VCaP (cell line): ENCODE data around the gene EFCAB11.

ENCODE experiments used
- H3K27ac ChIP-seq: fragments of 450-650 bp; 2 replicates; pipeline ENCODE4 v1.5.1; 2017
- TF ChIP-seq, protein P1 (sequence below): fragments of 450-650 bp; conservative IDR thresholded peaks from 2 replicates; pipeline ENCODE4 v1.5.1; 2017; ENCODE audit warnings: mild to moderate bottlenecking, moderate library complexity

EFCAB11 gene

DNA sequence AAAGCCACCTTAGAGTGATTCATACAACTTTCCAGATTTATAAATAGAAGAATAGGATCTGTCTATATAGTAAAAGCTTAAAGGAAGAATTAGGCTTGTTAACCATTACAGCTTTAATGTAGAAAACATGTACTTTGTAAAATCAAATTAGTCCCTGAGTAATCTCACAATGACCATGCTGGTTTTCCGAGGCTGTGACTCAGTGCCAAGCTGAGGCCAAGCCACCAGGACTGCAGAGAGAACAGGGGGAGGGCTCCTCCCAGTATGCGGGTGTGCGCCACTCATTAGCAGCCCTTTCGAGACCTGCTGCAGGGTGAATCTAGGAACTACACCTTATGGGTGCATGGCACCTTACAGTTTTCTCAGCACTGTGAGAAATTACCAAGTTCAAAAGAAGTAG lies 167.0 kb downstream of the EFCAB11 start:
- no peak overlapping the region for H3K27ac ChIP-seq
- TF ChIP-seq, protein P1, sequence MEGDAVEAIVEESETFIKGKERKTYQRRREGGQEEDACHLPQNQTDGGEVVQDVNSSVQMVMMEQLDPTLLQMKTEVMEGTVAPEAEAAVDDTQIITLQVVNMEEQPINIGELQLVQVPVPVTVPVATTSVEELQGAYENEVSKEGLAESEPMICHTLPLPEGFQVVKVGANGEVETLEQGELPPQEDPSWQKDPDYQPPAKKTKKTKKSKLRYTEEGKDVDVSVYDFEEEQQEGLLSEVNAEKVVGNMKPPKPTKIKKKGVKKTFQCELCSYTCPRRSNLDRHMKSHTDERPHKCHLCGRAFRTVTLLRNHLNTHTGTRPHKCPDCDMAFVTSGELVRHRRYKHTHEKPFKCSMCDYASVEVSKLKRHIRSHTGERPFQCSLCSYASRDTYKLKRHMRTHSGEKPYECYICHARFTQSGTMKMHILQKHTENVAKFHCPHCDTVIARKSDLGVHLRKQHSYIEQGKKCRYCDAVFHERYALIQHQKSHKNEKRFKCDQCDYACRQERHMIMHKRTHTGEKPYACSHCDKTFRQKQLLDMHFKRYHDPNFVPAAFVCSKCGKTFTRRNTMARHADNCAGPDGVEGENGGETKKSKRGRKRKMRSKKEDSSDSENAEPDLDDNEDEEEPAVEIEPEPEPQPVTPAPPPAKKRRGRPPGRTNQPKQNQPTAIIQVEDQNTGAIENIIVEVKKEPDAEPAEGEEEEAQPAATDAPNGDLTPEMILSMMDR = no peak

- TF ChIP-seq, protein P1 = no peak
- no peak overlapping the region for H3K27ac ChIP-seq
Measured at GRCh38 chr14:89781046-89781445, 173.5 kb downstream of the EFCAB11 start.

DNA sequence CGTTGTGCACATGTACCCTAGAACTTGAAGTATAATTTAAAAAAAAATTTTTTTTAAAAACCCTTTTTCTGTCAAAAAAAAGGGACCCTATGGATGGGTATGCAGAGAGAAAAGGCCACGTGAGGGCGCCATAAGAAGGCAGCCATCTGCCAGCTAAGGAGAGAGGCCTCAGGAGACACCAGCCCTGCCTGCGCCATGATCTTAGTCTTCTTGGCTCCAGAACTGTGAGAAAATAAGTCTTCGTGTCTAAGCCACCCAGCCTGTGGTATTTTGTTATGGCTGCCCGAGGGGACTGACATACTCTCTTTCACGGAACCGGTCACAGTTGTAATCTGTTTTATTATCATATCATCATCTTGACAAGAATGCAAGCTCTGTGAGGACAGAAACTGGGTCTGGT lies 174.8 kb downstream of the EFCAB11 start:
- H3K27ac ChIP-seq = no peak overlapping the region
- TF ChIP-seq, protein P1 = no peak

DNA sequence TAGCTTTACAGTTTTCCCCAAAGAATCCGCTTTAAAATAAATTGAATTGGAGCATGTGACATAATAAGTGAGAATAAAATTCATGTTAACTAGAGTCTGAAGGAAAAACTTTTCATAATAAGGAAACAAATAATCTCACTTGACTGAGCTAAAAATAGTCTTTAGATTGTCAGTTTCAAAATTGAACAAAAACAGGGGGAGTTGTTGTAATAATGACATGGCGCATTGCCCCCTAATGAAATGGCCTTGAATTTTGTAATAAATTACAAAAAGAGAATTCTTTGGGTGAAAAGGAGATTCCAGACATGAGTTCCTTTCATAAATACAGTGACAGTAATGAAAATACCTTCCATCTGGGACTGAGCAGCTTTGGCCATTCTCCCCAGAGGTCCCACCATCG lies 178.6 kb downstream of the EFCAB11 start:
- no peak overlapping the region for H3K27ac ChIP-seq
- TF ChIP-seq, protein P1 = no peak

DNA sequence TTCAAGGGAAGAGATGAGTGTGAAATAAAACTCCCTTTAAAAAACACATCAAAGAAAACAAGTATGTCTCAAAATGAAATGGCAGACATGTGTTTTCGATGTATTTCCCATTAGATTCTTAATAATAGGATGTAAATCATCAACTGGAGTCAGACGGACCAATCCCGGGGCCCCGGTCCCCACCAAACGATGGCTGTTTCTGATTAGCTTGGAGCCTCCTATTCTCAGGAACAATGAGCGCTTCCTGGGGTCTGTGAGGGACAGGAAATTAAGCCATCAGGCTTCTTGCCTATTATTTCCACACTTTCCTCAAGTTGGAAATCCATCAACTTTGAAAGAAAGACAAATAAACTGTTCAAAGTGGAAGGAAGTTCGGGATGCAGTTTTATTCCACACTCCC lies 179.4 kb downstream of the EFCAB11 start:
- H3K27ac ChIP-seq = no peak overlapping the region
- TF ChIP-seq, protein P1 = no peak

DNA sequence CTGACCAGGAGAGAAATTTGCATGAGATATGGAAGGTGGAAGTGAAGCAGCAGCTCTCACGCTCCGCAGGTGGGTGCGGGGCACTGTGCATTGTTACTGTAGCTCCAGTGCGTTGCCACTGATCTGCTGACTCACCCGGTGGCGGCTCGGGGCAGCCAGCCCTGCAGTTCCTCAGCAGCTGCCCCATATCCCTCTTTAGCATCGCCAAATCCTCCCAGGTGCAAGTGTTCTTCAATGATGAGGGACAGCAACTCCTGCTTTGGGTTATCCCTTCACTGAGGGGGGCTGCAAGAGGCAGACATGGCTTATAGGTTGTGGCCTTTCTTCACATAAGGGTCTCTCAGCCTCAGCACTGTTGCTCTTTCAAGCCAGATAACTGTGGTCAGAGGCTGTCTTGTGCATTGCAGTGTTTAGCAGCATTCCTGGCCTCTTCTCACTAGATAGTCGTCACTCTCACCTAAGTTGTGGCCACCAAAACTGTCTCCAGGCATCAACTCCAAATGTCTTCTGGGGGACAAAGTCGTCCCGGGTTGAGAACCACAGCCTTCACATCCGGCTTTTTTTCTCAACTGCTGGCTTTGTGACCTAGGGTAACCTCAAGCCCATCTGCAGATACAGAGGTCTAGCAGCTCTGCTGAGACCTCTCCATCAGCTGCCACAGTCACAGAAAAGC lies 180.8 kb downstream of the EFCAB11 start:
- TF ChIP-seq, protein P1 = no peak
- H3K27ac ChIP-seq = no peak overlapping the region

DNA sequence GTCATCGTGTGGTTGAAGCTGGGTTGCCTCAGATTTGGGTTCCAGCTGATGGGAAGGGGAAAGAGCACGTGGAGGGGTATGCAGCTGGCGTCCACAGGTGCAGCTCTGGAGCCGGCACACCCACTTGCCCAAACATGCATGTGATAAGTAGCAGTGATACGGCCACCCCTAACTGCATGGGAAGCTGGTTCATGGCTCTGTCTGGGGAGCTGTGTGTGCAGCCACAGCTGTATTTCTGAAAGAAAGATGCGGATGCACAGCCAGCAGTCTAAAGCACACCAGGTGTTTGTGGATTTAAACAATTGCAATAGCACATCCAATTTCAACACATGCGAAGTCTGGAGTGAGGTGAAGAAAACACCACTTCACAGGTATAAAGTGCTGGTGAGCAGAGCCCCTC lies 181.4 kb downstream of the EFCAB11 start:
- no peak overlapping the region for H3K27ac ChIP-seq
- TF ChIP-seq, protein P1 = no peak
